Activated T-cell treated with anti-CD3 and anti-CD28 coated beads, Interleukin-2, amount 50 U/mL, for 72 hours (primary cell): Measurements from ENCODE around the gene TTC39C. TPM values are rescaled to one million over a fixed set of nuclear protein-coding genes. Genes with fewer than 3 reads are reported as not detected.
A peak's percentile ranks its signal among the peaks of the same experiment; 100 is the strongest.

ENCODE experiments used
- ATAC-seq, 2 donors: fragments of 150-1000 bp; cut with Tn5 transposase; replicated peaks in 1 of 2; 2 replicates each; pipeline ENCODE4 v1.10.0; 2021; ENCODE audit warnings: moderate library complexity in 2 of 2, mild to moderate bottlenecking in 1 of 2
- DNase-seq, 2 donors: peaks; one replicate each; pipeline ENCODE4 v3.0.0; 2021 to 2022; ENCODE audit warnings: mixed read lengths in 1 of 2
- H3K27ac Mint-ChIP-seq: one replicate; pipeline ENCODE4 v1.8.0; 2022; ENCODE audit warnings: mild to moderate bottlenecking, moderate library complexity, mixed read lengths
- H3K27me3 Mint-ChIP-seq: one replicate; pipeline ENCODE4 v1.8.0; 2022; ENCODE audit warnings: low read depth, mixed read lengths
- H3K36me3 Mint-ChIP-seq, 2 donors: one replicate each; pipeline ENCODE4 v1.8.0; 2022; ENCODE audit warnings: mixed read lengths in 2 of 2, mild to moderate bottlenecking in 1 of 2; ENCODE audit not compliant: insufficient read depth in 2 of 2
- H3K4me1 Mint-ChIP-seq: one replicate; pipeline ENCODE4 v1.8.0; 2022; ENCODE audit warnings: low read depth, mixed read lengths
- H3K4me3 Mint-ChIP-seq, 2 donors: one replicate each; pipeline ENCODE4 v1.8.0; 2022; ENCODE audit warnings: mild to moderate bottlenecking in 2 of 2, mixed read lengths in 2 of 2, moderate library complexity in 2 of 2
- H3K9me3 Mint-ChIP-seq, 2 donors: one replicate each; pipeline ENCODE4 v1.8.0; 2022; ENCODE audit warnings: mixed read lengths in 2 of 2
- total RNA-seq, 2 donors: library from RNA; stranded (reverse); gene quantifications; one replicate each; pipeline ENCODE4 v1.2.3, GENCODE V29; 2022

TTC39C gene
- 10 to 100 TPM; 38.8 to 41.3 TPM for total RNA-seq

GRCh38 chr18:24014062-24014985, at the start of gene TTC39C:
TTC39C (plus strand) TSS chr18:24014754; CDS start chr18:24014872, 118 bp downstream.
- peak; percentile 73 to 78 for ATAC-seq
- Mint-ChIP-seq H3K27ac (peak within 1 kb of the TSS; percentile 90), H3K27me3 (peaks cover 2% of the 10 kb centered on the region), H3K9me3 (no peaks in the 10 kb centered on the region), H3K36me3 (peaks cover 0 to 2% of the 10 kb centered on the region in 2 donors), H3K4me1 (peaks cover 77% of the 10 kb centered on the region), H3K4me3 (peak within 1 kb of the TSS; percentile 95 to 98)
- peak; percentile 90 to 92 for DNase-seq

GRCh38 chr18:23966909-23967308, 47.6 kb upstream of the TTC39C start:
- peaks cover 80% of the 10 kb centered on the region for H3K4me1 Mint-ChIP-seq
- DNase-seq (no peak), ATAC-seq (no peak)
- H3K4me3 Mint-ChIP-seq: peak overlapping the region; percentile 1 to 2
- peaks cover 0 to 1% of the 10 kb centered on the region in 2 donors for H3K9me3 Mint-ChIP-seq
- no peaks in the 10 kb centered on the region for H3K27me3 Mint-ChIP-seq
- H3K27ac Mint-ChIP-seq: no peak overlapping the region
- no peaks in the 10 kb centered on the region for H3K36me3 Mint-ChIP-seq

DNA sequence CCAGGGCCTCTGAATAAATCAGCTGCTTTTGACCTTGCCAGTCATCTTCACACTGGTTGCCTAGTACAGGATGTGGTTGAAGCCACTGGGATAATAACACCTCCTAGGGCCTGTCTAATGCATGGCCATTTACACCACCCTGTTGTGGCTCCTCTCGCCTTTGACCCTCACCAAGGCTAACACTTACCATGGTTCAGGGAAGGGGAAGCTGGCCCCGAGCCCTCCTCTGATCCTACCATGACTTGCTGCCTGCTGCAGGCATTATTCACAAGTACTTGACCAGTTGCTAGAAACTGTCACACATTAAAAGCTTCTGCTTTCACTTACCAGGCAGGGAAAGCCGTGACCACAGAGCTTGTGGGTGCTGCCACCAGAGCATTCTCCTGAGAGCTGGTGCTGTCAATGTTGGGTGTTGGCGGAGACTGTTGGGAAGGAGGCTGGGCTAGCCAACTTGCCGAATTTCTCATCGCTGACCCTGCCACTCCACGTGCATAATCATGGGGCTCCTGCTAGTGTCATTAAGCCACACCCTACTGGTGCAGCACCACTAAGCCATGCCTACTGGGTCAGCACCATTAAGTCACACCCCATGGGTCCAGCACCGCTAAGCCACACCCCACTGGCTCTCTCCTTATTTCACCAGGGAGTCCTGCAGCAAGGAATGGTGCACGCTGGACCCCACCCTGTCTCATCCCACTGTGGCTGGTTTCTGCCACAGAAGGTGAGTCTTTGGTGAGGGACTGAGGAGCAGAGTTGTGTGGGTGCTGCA, 47.0 kb upstream of the TTC39C start:
- no peak overlapping the region for H3K27ac Mint-ChIP-seq
- DNase-seq (peak in 1 of 2 donors; percentile 22), ATAC-seq (peak; percentile 51)
- H3K4me1 Mint-ChIP-seq: peaks cover 86% of the 10 kb centered on the region
- no peaks in the 10 kb centered on the region for H3K36me3 Mint-ChIP-seq
- H3K9me3 Mint-ChIP-seq: peaks cover 0 to 1% of the 10 kb centered on the region in 2 donors
- peak overlapping the region in 1 of 2 donors; percentile 6 for H3K4me3 Mint-ChIP-seq
- H3K27me3 Mint-ChIP-seq: no peaks in the 10 kb centered on the region

GRCh38 chr18:23968638-23969604, 45.6 kb upstream of the TTC39C start:
- Mint-ChIP-seq H3K27ac (no peak overlapping the region), H3K27me3 (no peaks in the 10 kb centered on the region), H3K36me3 (no peaks in the 10 kb centered on the region), H3K4me1 (peaks cover 84% of the 10 kb centered on the region), H3K4me3 (no peak overlapping the region), H3K9me3 (peaks cover 0 to 1% of the 10 kb centered on the region in 2 donors)
- no peak for DNase-seq
- ATAC-seq: no peak

DNA sequence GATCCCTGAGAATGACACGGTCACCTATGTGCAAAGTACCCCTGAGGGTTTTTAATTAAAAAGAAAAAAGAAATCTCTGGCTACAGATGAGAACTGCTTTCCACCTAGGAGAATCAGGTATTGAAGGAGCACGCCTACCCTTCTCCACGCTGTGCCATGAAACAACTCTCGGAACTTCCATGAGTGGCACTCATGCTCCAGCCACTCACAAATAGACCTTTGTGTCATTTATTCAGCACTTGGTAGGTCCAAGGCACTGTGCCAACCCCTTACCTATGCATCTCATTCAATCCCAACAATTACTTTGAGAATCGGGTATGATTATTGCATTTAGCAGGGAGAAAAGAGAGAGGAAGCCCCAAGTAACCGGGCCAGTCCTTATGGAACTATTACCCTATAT, 44.9 kb upstream of the TTC39C start:
- no peak for DNase-seq
- no peaks in the 10 kb centered on the region for H3K27me3 Mint-ChIP-seq
- no peak overlapping the region for H3K27ac Mint-ChIP-seq
- no peak overlapping the region for H3K4me3 Mint-ChIP-seq
- ATAC-seq: no peak
- peaks cover 0 to 2% of the 10 kb centered on the region in 2 donors for H3K9me3 Mint-ChIP-seq
- H3K4me1 Mint-ChIP-seq: peaks cover 76% of the 10 kb centered on the region
- H3K36me3 Mint-ChIP-seq: peaks cover 0 to 4% of the 10 kb centered on the region in 2 donors

DNA sequence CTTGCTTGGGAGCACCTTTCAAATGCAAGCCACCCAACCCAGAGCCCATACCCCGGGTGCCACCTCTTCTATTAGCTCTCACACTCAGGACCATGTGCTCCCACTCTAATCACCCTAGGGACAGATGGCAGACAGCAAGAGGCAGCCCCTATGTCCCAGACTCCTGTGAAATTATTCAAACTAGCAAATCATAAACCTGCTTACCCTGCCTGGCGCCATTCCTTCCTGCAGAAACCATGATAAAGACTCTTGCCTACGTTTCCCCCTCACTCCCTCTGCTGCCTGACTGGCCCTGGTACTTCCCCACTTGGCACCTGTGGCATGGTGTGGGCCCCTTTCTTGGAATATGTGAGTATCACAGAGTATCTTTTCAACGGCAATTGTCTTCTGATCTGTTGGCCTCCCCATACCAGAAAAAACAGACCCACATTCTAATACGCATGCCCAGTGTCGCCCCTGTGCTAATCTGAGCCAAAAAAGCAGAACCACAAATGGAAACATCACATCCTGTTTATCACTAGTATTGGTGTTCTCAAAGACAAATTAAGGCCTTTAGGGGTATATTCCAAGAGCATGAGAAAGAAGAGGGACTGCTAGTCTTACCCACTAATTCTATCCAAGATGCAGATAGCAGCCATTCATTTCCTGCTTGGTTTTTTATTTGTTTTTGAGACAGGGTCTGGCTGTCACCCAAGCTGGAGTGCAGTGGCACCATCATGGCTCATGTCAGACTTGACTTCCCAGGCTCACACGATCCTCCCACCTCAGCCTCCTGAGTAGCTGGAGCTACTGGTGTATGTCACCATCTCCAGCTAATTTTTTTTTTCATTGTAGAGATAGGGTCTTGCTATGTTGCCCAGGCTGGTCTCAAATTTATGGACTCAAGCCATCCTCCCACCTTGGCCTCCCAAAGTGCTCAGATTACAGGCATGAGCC, 44.1 kb upstream of the TTC39C start:
- Mint-ChIP-seq H3K4me3 (peak overlapping the region; percentile 37 to 41), H3K9me3 (peaks cover 1 to 3% of the 10 kb centered on the region in 2 donors), H3K27me3 (no peaks in the 10 kb centered on the region), H3K4me1 (peaks cover 69% of the 10 kb centered on the region), H3K36me3 (peaks cover 0 to 4% of the 10 kb centered on the region in 2 donors), H3K27ac (peak overlapping the region; percentile 72)
- DNase-seq: peak; percentile 35 to 40
- peak; percentile 31 to 33 for ATAC-seq

DNA sequence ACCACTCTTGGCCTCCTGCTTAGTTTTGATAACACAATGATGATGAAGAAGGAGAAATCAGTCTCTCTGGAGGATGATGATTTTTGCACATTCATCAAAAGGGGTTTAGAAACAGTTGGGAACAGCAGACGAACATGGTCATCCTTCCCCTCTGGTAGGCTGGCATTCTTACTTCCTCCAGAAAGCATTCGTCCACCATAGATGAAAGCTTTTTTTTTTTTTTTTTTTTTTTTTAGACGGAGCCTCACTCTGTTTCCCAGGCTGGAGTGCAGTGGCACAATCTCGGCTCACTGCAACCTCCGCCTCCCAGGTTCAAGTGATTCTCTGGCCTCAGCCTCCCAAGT, 43.5 kb upstream of the TTC39C start:
- Mint-ChIP-seq H3K27ac (peak overlapping the region; percentile 8), H3K4me3 (peak overlapping the region in 1 of 2 donors; percentile 41), H3K4me1 (peaks cover 62% of the 10 kb centered on the region), H3K9me3 (peaks cover 1 to 3% of the 10 kb centered on the region in 2 donors), H3K36me3 (peaks cover 0 to 4% of the 10 kb centered on the region in 2 donors), H3K27me3 (peaks cover 2% of the 10 kb centered on the region)
- no peak for ATAC-seq
- DNase-seq: no peak

GRCh38 chr18:23971666-23972230, 42.8 kb upstream of the TTC39C start:
- Mint-ChIP-seq H3K4me1 (peaks cover 57% of the 10 kb centered on the region), H3K27ac (no peak overlapping the region), H3K27me3 (peaks cover 7% of the 10 kb centered on the region), H3K9me3 (peaks cover 1 to 4% of the 10 kb centered on the region in 2 donors), H3K4me3 (no peak overlapping the region), H3K36me3 (peaks cover 4% of the 10 kb centered on the region in 2 donors)
- DNase-seq: no peak
- ATAC-seq: no peak

- Mint-ChIP-seq H3K4me3 (peak overlapping the region in 1 of 2 donors; percentile 15), H3K9me3 (peaks cover 4 to 8% of the 10 kb centered on the region in 2 donors), H3K27ac (no peak overlapping the region), H3K36me3 (peaks cover 7 to 9% of the 10 kb centered on the region in 2 donors), H3K4me1 (peaks cover 50% of the 10 kb centered on the region), H3K27me3 (peaks cover 7% of the 10 kb centered on the region)
- peak; percentile 50 to 57 for DNase-seq
- peak; percentile 97 for ATAC-seq
Observed at GRCh38 chr18:23972453-23972852, 42.1 kb upstream of the TTC39C start.

DNA sequence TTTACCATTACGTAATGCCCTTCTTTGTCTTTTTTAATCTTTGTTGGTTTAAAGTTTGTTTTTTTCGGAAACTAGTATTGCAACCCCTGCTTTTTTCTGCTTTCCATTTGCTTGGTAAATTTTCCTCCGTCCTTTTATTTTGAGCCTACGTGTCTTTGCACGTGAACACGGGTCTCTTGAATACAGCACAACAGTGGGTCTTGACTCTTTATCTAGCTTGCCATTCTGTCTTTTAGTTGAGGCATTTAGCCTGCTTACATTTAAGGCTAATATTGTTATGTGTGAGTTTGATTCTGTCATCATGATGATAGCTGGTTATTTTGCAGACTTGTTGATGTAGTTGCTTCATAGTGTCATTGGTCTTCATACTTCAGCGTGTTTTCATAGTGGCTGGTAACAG, 37.5 kb upstream of the TTC39C start:
- Mint-ChIP-seq H3K4me1 (peaks cover 24% of the 10 kb centered on the region), H3K27ac (no peak overlapping the region)

GRCh38 chr18:23977719-23978483, 36.7 kb upstream of the TTC39C start:
- Mint-ChIP-seq H3K27ac (peak overlapping the region; percentile 66), H3K9me3 (peaks cover 4 to 8% of the 10 kb centered on the region in 2 donors), H3K4me3 (peak overlapping the region; percentile 22 to 23), H3K36me3 (peaks cover 7 to 9% of the 10 kb centered on the region in 2 donors), H3K4me1 (peaks cover 25% of the 10 kb centered on the region), H3K27me3 (peaks cover 21% of the 10 kb centered on the region)
- no peak for DNase-seq
- ATAC-seq: peak; percentile 65 to 74

More for the DNA sequence above, 37.5 kb upstream of the TTC39C start:
- Mint-ChIP-seq H3K9me3 (peaks cover 4 to 8% of the 10 kb centered on the region in 2 donors), H3K36me3 (peaks cover 7 to 9% of the 10 kb centered on the region in 2 donors), H3K4me3 (no peak overlapping the region), H3K27me3 (peaks cover 13% of the 10 kb centered on the region)
- no peak for ATAC-seq
- no peak for DNase-seq
